ENCODE results near the gene SH3RF3. TPM values are rescaled to one million over a fixed set of nuclear protein-coding genes. Genes with fewer than 3 reads are reported as not detected.
"Not testable (repeated sequence)": the region's sequence is repeated elsewhere in the genome, so short reads cannot be mapped to it uniquely, and the experiment has no call there.

The SH3RF3 gene
- total and polyA plus RNA-seq, 10 of the 15 experiments (the other 5 are each of a cell fraction or from before 2014, with no cell fraction given) = 0.08 to 8.8 (median 2.3) TPM

DNA sequence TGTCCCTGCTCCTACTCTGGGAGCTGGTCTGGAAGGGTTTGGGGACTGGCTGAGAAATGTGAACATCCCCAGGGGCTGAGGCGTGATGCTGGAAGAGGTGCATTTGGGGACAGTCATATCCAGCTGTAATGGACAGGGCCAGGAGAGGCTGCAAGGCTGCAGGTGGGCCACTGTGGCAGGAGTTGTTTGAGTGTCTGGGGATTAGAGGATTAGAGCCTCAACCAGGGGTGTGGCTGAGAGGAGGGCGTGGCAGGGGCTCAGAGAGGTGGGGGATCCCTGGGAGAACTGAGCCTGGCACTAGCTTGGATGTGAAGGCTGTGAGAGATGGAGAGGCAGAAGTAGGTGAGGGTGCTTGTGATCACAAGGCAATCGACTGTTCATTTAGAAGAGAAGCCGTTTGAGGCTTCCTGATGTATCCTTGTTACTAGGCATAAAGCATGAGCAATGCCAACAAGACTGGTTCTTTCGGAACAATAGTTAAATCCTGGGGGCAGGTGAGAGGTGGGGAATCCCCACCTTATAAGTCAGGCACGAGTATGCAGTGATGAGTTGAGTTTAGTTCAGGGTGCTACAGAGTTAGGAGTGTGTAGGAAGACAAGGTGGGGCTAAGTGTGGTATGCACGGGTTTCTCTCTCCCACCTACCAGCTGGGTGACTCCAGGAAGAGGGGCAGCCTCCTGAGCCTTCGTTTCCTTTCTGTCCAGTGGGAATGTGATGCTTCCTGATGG lies 31.9 kb downstream of the SH3RF3 start (continued):
- TF ChIP-seq, protein P1, sequence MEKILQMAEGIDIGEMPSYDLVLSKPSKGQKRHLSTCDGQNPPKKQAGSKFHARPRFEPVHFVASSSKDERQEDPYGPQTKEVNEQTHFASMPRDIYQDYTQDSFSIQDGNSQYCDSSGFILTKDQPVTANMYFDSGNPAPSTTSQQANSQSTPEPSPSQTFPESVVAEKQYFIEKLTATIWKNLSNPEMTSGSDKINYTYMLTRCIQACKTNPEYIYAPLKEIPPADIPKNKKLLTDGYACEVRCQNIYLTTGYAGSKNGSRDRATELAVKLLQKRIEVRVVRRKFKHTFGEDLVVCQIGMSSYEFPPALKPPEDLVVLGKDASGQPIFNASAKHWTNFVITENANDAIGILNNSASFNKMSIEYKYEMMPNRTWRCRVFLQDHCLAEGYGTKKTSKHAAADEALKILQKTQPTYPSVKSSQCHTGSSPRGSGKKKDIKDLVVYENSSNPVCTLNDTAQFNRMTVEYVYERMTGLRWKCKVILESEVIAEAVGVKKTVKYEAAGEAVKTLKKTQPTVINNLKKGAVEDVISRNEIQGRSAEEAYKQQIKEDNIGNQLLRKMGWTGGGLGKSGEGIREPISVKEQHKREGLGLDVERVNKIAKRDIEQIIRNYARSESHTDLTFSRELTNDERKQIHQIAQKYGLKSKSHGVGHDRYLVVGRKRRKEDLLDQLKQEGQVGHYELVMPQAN (conservative IDR thresholded peaks at IDR 0.05) = no peak
- TF ChIP-seq GATAD2B (conservative IDR thresholded peaks at IDR 0.05; ENCODE audit: low read depth) (no peak), IKZF2 (IDR thresholded peaks at IDR 0.05) (no peak), SMARCA5 (IDR thresholded peaks at IDR 0.05) (no peak), PAX8 (IDR thresholded peaks at IDR 0.05) (no peak)

DNA sequence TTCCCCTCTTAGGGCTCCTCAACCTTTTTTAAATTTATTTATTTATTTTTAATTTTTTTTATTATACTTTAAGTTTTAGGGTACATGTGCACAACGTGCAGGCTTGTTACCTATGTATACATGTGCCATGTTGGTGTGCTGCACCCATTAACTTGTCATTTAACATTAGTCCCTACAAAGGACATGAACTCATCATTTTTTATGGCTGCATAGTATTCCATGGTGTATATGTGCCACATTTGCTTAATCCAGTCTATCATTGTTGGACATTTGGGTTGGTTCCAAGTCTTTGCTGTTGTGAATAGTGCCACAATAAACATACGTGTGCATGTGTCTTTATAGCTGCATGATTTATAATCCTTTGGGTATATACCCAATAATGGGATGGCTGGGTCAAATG lies 33.4 kb downstream of the SH3RF3 start:
- H3K79me2 ChIP-seq (ENCODE audit: control insufficient read depth, insufficient read depth, low read length); intact Hi-C loops (cut with micrococcal nuclease; ENCODE audit: unreplicated experiment); SMC1A ChIA-PET (ENCODE audit: uncharacterized antibody, unreplicated experiment); H3K4me2 ChIP-seq (ENCODE audit: control insufficient read depth, insufficient read depth); H3K9me3 ChIP-seq (replicated peaks; ENCODE audit: control insufficient read depth, insufficient read depth, low read length); H3K27ac ChIP-seq (ENCODE audit: control insufficient read depth, insufficient read depth); DNase-seq (ENCODE audit: low read depth, low spot score); FAIRE-seq; H3K4me3 ChIP-seq; CTCF ChIA-PET; H4K20me1 ChIP-seq (ENCODE audit: control insufficient read depth, insufficient read depth); ATAC-seq; H3K9ac ChIP-seq (ENCODE audit: control insufficient read depth, insufficient read depth, low read length); POLR2A ChIA-PET; in situ Hi-C loops (cut with MboI); RAD21 ChIA-PET (ENCODE audit: unreplicated experiment); H2AFZ ChIP-seq (ENCODE audit: control insufficient read depth, low read depth, low read length); H3K27me3 ChIP-seq (replicated peaks in 1 of 2; ENCODE audit: control insufficient read depth in 2 of 2, insufficient read depth in 2 of 2, low read length in 1 of 2); BruUV-seq (replicated peaks); H3K4me1 ChIP-seq (ENCODE audit: control insufficient read depth, insufficient read depth, low read length); H3K36me3 ChIP-seq (ENCODE audit: control insufficient read depth in 2 of 2, insufficient read depth in 2 of 2, low read length in 1 of 2): not testable (repeated sequence)
- 14% methylated on average over 2 of the region's 2 CpGs for WGBS (ENCODE audit: insufficient coverage, insufficient replicate concordance, low lambda C conversion rate, missing lambda C conversion rate)

Data from GM12878 (cell line).